Measurements from ENCODE around the gene CEP78.
A peak's percentile ranks its signal among the peaks of the same experiment; 100 is the strongest.
"Not testable (repeated sequence)": the region's sequence is repeated elsewhere in the genome, so short reads cannot be mapped to it uniquely, and the experiment has no call there.

Gene CEP78, protein sequence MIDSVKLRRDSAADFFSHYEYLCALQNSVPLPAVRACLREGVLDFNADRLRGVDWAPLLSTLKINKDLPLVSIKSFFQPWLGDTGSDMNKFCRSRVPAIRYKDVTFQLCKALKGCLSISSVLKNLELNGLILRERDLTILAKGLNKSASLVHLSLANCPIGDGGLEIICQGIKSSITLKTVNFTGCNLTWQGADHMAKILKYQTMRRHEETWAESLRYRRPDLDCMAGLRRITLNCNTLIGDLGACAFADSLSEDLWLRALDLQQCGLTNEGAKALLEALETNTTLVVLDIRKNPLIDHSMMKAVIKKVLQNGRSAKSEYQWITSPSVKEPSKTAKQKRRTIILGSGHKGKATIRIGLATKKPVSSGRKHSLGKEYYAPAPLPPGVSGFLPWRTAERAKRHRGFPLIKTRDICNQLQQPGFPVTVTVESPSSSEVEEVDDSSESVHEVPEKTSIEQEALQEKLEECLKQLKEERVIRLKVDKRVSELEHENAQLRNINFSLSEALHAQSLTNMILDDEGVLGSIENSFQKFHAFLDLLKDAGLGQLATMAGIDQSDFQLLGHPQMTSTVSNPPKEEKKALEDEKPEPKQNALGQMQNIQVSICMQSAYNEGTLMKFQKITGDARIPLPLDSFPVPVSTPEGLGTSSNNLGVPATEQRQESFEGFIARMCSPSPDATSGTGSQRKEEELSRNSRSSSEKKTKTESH

DNA sequence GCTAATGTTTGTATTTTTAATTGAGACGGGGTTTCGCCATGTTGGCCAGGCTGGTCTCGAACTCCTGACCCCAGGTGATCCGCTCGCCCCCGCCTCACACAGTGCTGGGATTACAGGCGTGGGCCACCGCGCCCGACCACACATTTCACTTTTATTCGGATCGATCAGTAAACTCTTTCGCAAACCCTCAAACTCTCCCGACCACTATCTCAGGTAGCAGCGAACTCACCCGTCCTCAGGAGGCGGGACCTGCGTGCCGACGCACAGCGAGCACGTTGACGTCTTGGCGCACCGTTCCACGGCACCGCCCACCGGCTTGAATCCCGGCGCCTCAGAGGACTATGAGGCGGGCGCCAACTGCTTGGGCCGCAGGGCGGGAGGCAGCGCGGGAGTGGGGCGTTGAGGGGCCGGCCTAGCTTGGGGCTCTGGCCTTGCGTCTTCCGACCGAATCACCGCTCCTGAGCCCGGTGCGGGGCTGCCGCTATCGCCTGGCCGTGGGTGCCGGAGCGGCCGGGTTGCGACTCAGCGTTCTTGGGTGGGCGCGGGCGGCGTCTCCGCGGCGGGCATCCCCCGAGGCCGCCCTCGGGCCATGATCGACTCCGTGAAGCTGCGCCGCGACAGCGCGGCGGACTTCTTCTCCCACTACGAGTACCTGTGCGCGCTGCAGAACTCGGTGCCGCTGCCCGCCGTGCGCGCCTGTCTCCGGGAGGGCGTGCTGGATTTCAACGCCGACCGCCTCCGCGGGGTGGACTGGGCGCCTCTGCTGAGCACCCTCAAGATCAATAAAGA, at the start of gene CEP78:
Gene CEP78 (plus strand): TSS at position 314 of the 789 bp plus-strand sequence. CDS start 276 bp downstream, at position 590.
- DNase-seq = peak; percentile 93
- in situ Hi-C loops (cut with MboI; ENCODE audit: low pct_unique_long_range_greater_than_20kb, low sequenced_read_pairs) = no loop called here

DNA sequence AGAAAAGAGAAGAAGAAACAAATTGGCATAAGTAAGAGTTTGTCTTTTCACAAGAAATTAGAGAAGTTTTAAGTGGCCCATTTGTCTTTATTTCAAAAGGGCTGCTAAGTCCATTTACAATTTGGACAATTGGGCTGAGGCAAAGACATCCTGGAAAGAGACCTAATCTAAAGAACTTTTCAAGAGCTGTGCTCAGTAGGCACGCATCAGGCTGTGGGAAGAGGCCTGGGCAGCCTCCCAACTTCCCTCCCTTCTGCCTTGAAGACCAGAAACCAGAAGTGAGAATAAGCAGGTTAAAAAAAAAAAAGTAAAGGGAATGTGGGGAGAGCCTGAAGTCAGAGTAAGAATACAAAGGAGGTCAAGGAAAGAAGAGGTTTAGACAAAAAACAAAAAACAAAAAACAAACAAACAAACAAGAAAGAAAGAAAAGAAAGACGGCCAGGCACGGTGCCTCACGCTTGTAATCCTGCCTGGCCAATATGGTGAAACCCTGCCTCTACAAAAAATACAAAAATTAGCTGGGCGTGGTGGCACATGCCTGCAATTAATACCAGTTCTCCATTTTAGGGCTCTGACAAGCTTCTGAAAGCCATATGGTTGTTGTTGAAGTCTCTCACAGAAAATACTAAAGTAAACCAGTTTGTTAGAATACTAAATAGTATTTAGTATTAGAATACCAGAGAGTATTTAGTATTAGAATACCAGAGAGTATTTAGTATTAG, 48.0 kb upstream of the CEP78 start:
- in situ Hi-C loops (cut with MboI; ENCODE audit: low pct_unique_long_range_greater_than_20kb, low sequenced_read_pairs) = no loop called here
- DNase-seq = no peak

GRCh38 chr9:78188594-78188993, 47.3 kb upstream of the CEP78 start:
- DNase-seq = no peak
- in situ Hi-C loops (cut with MboI; ENCODE audit: low pct_unique_long_range_greater_than_20kb, low sequenced_read_pairs) = no loop called here

DNA sequence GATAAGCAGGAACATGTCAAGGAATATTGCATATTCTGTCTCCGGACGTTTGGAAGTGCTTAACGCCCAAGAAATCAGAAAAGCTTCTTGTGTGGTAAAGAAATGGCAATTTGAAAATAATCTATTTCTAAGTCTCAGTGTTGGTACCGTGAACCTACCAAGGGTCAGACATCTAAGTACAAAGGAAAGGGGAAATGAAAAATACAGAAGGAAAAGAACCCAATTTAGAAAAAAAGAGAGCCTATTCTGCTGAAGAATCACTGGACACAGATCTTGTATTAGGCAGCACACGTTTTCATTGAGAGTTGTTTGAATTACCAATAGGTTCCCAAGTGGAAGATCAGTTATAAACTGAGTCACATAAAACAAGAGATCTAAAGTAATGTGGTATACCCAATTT, 46.9 kb upstream of the CEP78 start:
- in situ Hi-C loops (cut with MboI; ENCODE audit: low pct_unique_long_range_greater_than_20kb, low sequenced_read_pairs) = no loop called here

DNA sequence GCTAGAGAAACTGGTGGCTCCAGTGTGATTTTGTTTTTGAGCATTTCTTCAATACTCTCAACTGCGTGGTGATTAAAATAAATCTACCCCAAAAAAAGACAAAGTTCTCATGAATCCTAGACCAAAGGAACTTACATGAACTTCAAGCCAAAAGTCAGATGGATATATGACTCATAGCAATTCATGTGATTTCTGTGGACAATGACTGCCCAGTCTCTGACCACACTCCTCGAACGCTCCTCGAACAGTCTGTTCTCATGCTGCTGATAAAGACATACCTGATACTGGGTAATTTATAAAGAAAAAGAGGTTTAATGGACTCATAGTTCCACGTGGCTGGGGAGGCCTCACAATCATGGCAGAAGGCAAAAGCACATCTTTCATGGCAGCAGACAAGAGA, 46.4 kb upstream of the CEP78 start:
- in situ Hi-C loops (cut with MboI; ENCODE audit: low pct_unique_long_range_greater_than_20kb, low sequenced_read_pairs) = no loop called here
- DNase-seq = no peak

More for the DNA sequence above, 46.9 kb upstream of the CEP78 start:
- DNase-seq = no peak

- no peak for DNase-seq
- in situ Hi-C loops (cut with MboI; ENCODE audit: low pct_unique_long_range_greater_than_20kb, low sequenced_read_pairs) = no loop called here
These were observed 43.9 kb upstream of the CEP78 start for GRCh38 chr9:78191931-78192330.

DNA sequence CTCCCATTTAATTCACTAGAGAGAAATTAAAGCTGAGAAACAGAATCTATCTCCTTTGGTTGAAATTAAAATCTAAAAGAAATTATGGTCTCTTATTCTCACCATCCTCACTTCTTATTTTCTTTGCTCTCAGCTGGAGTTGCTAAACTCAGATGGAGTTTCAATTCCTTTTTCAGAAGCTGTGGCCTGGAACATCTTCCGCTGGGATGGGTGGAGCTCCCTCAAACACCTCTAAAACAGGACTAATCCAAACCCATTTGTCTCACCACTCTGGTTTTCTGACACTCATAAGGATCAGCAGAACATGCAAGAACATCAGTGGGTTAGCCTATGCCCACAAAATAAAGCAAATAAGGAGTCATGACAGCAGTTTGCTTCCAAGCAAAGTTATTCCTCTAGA, 39.6 kb upstream of the CEP78 start:
- no peak for DNase-seq
- in situ Hi-C loops (cut with MboI; ENCODE audit: low pct_unique_long_range_greater_than_20kb, low sequenced_read_pairs) = no loop called here

DNA sequence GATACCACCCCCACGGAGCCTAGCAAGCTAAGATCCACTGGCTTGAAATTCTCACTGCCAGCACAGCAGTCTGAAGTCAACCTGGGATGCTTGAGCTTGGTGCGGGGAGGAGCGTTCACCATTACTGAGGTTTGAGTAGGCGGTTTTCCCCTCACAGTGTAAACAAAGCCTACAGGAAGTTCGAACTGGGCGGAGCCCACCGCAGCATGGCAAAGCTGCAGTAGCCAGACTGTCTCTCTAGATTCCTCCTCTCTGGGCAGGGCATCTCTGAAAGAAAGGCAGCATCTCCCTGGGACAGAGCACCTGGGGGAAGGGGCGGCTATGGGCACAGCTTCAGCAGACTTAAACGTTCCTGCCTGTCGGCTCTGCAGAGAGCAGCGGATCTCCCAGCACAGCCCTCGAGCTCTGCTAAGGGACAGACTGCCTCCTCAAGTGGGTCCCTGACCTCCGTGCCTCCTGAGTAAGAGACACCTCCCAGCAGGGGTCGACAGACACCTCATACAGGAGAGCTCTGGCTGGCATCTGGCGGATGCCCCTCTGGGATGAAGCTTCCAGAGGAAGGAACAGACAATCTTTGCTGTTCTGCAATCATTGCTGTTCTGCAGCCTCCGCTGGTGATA, 34.6 kb upstream of the CEP78 start:
- DNase-seq = peak; percentile 60
- in situ Hi-C loops (cut with MboI; ENCODE audit: low pct_unique_long_range_greater_than_20kb, low sequenced_read_pairs) = not testable (repeated sequence)

DNA sequence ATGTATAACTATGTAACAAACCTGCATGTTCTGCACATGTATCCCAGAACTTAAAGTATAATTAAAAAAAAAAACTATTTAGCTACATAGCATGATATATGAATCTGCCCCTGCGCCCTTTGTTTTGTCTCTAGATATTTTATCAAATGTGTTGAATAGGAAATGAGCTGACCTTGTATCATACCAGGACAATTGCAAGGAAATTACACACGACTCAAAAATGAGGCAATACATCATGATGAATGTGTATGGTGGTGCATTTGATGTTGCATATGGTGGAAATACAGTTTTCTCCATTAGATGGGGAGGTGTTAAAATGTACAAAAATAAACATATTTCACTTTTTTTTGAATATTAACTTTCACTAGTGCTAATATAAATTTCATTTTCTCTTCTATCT, 28.6 kb upstream of the CEP78 start:
- no peak for DNase-seq
- in situ Hi-C loops (cut with MboI; ENCODE audit: low pct_unique_long_range_greater_than_20kb, low sequenced_read_pairs) = no loop called here

DNA sequence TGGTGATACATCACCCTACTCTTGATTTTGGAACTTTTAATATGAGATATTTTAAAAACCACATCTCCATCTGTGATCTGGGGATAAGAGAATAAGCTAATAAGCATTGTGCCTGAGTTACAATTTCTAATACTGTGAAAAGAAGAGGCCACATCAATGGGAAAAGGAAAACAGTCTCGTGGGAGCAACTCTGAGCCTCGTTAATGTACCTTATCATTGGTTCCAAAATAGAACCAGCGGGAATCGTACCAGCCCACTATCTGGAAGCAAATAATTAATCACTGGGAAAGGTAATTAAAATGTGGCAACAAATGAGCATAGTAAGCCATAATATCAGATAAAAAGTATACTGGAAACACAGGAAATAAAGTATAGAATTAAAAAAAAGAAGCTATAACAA, 28.0 kb upstream of the CEP78 start:
- DNase-seq = no peak
- in situ Hi-C loops (cut with MboI; ENCODE audit: low pct_unique_long_range_greater_than_20kb, low sequenced_read_pairs) = no loop called here

DNA sequence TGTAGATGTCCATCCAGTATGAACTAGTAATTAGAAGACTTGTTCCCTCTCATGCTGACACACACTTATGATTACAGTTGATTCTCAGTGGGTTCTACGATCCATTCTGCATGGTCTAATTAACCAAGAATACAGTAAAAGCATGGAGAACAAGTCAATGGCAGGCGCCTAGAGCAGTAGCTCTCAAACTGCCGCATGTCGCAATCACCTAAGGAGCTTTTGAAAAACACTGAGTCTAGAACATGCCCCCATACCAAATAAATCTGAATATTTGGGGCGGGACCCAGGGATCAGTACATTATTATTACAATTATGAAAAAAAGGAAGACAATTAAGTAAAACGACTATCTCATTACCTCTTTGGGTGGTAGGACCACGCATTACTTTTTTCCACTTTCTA, 26.7 kb upstream of the CEP78 start:
- no peak for DNase-seq
- in situ Hi-C loops (cut with MboI; ENCODE audit: low pct_unique_long_range_greater_than_20kb, low sequenced_read_pairs) = no loop called here

DNA sequence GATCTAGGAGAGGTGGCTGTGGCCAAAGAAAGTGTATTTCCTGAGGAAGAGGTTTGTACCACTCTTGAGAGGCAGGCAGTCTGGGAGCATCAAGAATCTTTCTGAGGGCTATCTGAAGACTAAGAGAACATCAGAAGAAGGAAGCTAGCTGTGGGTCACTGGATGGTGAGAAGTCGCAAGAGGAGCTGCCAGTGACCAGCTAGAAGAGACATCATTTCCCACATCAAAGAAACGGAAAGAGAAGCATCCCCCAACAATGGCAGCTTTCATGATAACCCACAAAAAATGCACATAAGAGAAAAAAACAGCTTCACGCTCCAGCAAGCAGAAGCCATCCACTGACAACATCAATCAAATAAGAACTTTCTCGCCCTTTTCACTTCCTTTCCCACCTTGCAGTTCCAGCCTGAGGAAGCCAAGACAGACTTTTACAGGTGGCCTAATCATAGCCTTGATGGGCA, 25.0 kb upstream of the CEP78 start:
- in situ Hi-C loops (cut with MboI; ENCODE audit: low pct_unique_long_range_greater_than_20kb, low sequenced_read_pairs) = no loop called here
- DNase-seq = peak; percentile 31

DNA sequence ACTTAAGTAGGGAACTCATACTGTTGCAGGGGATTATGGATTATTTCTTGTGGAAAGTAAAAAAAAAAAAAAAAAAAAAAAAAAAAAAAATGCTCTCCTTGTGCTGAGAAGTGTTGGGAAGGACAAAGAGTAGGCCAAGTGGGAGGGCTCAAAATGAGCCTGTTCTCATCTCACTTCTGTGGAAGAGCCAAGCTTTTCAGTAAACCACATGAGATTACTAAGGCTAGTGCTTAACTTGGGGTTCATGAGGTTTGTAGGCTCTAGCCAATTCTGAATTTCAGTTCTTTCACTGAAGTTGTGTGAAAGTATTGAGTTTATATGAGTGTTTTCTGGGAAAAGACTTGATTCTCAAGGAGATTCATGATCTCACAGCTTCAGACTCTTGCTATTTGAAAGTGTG, 23.0 kb upstream of the CEP78 start:
- in situ Hi-C loops (cut with MboI; ENCODE audit: low pct_unique_long_range_greater_than_20kb, low sequenced_read_pairs) = no loop called here

GRCh38 chr9:78213712-78214111, 22.2 kb upstream of the CEP78 start:
- peak; percentile 35 for DNase-seq
- in situ Hi-C loops (cut with MboI; ENCODE audit: low pct_unique_long_range_greater_than_20kb, low sequenced_read_pairs) = no loop called here

More for the DNA sequence above, 23.0 kb upstream of the CEP78 start:
- DNase-seq = no peak

- in situ Hi-C loops (cut with MboI; ENCODE audit: low pct_unique_long_range_greater_than_20kb, low sequenced_read_pairs) = no loop called here
- no peak for DNase-seq
These were observed 21.4 kb upstream of the CEP78 start for GRCh38 chr9:78214492-78214891.

- in situ Hi-C loops (cut with MboI; ENCODE audit: low pct_unique_long_range_greater_than_20kb, low sequenced_read_pairs) = no loop called here
- DNase-seq = no peak
These were observed 20.2 kb upstream of the CEP78 start for GRCh38 chr9:78215706-78216105.

DNA sequence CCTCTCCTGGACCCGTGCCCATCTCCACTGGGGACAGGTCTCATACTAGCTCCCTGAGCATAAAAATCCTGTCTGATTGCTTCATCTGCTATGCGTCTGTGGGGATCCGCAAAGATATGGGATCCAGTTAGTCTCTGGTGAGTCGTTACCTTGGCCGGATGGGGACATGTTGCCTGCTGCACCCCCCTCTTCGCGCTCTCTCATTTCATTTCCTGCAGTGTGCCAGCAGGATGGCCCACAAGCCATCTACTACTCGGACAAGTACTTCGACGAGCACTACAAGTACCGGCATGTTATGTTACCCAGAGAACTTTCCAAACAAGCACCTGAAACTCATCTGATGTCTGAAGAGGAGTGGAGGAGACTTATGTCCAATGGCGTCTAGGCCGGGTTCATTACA, 17.0 kb upstream of the CEP78 start:
- no peak for DNase-seq
- in situ Hi-C loops (cut with MboI; ENCODE audit: low pct_unique_long_range_greater_than_20kb, low sequenced_read_pairs) = no loop called here

DNA sequence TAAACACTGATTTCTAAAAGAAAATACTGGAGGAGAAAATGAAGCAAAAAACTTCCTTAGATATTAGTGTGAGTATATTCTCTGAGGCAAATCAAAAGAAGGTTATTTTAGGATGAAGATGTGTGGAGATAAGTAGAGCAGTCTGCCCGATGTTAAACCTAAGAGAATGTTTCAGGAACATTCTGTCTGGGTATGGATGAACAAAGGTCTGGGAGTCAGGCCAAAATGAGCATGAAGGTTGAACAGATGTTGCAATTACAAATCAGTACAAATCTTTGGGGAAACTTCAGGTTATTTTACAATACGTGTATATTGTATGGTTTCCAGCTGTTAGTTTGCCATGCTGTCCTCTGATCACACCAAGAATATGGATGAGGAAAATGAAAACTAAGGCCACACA, 14.4 kb upstream of the CEP78 start:
- in situ Hi-C loops (cut with MboI; ENCODE audit: low pct_unique_long_range_greater_than_20kb, low sequenced_read_pairs) = no loop called here

GRCh38 chr9:78221841-78222240, 14.0 kb upstream of the CEP78 start:
- DNase-seq; in situ Hi-C loops (cut with MboI; ENCODE audit: low pct_unique_long_range_greater_than_20kb, low sequenced_read_pairs): not testable (repeated sequence)

More for the DNA sequence above, 14.4 kb upstream of the CEP78 start:
- DNase-seq = no peak
